ENCODE measurements around the gene SDK2. TPM values are rescaled to one million over a fixed set of nuclear protein-coding genes. Genes with fewer than 3 reads are reported as not detected.

Gene SDK2
- total RNA-seq, 4 donors from 2014 or later, result 0.18 to 3.3 (median 1.2) TPM

GRCh38 chr17:73516431-73516830 is 127.8 kb downstream of the SDK2 start:
- H3K9me3 ChIP-seq, result no peaks in the 10 kb centered on the region
- H3K36me3 ChIP-seq, result no peaks in the 10 kb centered on the region
- no peaks in the 10 kb centered on the region for H3K4me1 ChIP-seq
- H3K27me3 ChIP-seq, result no peaks in the 10 kb centered on the region
- TF ChIP-seq CTCF (IDR thresholded peaks at IDR 0.05) (no peak), POLR2A (IDR thresholded peaks at IDR 0.05) (no peak)
- no peak overlapping the region for H3K4me3 ChIP-seq
- H3K27ac ChIP-seq, result no peak overlapping the region
- DNase-seq, result no peak

GRCh38 chr17:73514146-73514863 is 129.9 kb downstream of the SDK2 start:
- H3K9me3 ChIP-seq, result no peaks in the 10 kb centered on the region
- H3K4me1 ChIP-seq, result no peaks in the 10 kb centered on the region
- TF ChIP-seq POLR2A (IDR thresholded peaks at IDR 0.05) (no peak), CTCF (IDR thresholded peaks at IDR 0.05) (no peak)
- no peaks in the 10 kb centered on the region for H3K36me3 ChIP-seq
- no peak overlapping the region for H3K27ac ChIP-seq
- no peaks in the 10 kb centered on the region for H3K27me3 ChIP-seq
- DNase-seq, result no peak
- H3K4me3 ChIP-seq, result no peak overlapping the region

- Histone ChIP-seq H3K27ac (no peak overlapping the region), H3K4me1 (no peaks in the 10 kb centered on the region), H3K9me3 (no peaks in the 10 kb centered on the region), H3K4me3 (no peak overlapping the region), H3K36me3 (no peaks in the 10 kb centered on the region), H3K27me3 (no peaks in the 10 kb centered on the region)
- no peak for DNase-seq
- no peak for TF ChIP-seq POLR2A (IDR thresholded peaks at IDR 0.05)
- no peak for TF ChIP-seq CTCF (IDR thresholded peaks at IDR 0.05)
Measured at GRCh38 chr17:73513426-73513825, 130.8 kb downstream of the SDK2 start.

GRCh38 chr17:73511719-73512115 is 132.5 kb downstream of the SDK2 start:
- Histone ChIP-seq H3K9me3 (no peaks in the 10 kb centered on the region), H3K27me3 (no peaks in the 10 kb centered on the region), H3K4me3 (no peak overlapping the region), H3K27ac (no peak overlapping the region), H3K36me3 (no peaks in the 10 kb centered on the region), H3K4me1 (no peaks in the 10 kb centered on the region)
- no peak for DNase-seq
- no peak for TF ChIP-seq CTCF (IDR thresholded peaks at IDR 0.05)
- TF ChIP-seq POLR2A (IDR thresholded peaks at IDR 0.05), result no peak

- H3K36me3 ChIP-seq, result no peaks in the 10 kb centered on the region
- no peak overlapping the region for H3K27ac ChIP-seq
- no peaks in the 10 kb centered on the region for H3K27me3 ChIP-seq
- H3K4me3 ChIP-seq, result no peak overlapping the region
- H3K9me3 ChIP-seq, result no peaks in the 10 kb centered on the region
- DNase-seq, result no peak
- no peak for TF ChIP-seq CTCF (IDR thresholded peaks at IDR 0.05)
- TF ChIP-seq POLR2A (IDR thresholded peaks at IDR 0.05), result no peak
- no peaks in the 10 kb centered on the region for H3K4me1 ChIP-seq
Measured at GRCh38 chr17:73510981-73511718, 133.1 kb downstream of the SDK2 start.

All from Peyer's patch (tissue), 4 donors.